BJ (cell line): ENCODE data around the gene GDPD1. TPM values are rescaled to one million over a fixed set of nuclear protein-coding genes. Genes with fewer than 3 reads are reported as not detected.

Source experiments
- CTCF ChIA-PET: fragments of 350-600 bp; formaldehyde crosslinking; extraction: SDS; loops from one replicate; lab custom pipeline; 2021; ENCODE audit warnings: antibody characterized with exemption, inconsistent platforms; lab: Yijun Ruan, JAX
- POLR2A ChIA-PET: fragments of 300-600 bp; sonication (Branson Sonifier 250); formaldehyde crosslinking; extraction: SDS; loops from one replicate; lab custom pipeline; 2021; ENCODE audit warnings: antibody characterized with exemption; lab: Charles Lee
- DNase-seq: peaks from one replicate; pipeline ENCODE4 v3.0.0-alpha.2; 2011; ENCODE audit warnings: low read depth
- H3K27me3 ChIP-seq: 2 replicates; pipeline ENCODE4 v1.6.0; 2011; ENCODE audit warnings: low read length; ENCODE audit not compliant: control insufficient read depth, insufficient read depth
- H3K36me3 ChIP-seq: 2 replicates; pipeline ENCODE4 v1.5.1; 2011; ENCODE audit warnings: low read length; ENCODE audit not compliant: control insufficient read depth, insufficient read depth
- H3K4me3 ChIP-seq: 2 replicates; pipeline ENCODE4 v1.5.1; 2011; ENCODE audit warnings: low read depth, mild to moderate bottlenecking, control low read depth, low read length
- polyA plus RNA-seq: library from polyadenylated mRNA; depleted of rRNA; stranded (reverse); fragments of >200 nt; gene quantifications from 2 replicates; pipeline ENCODE4 v1.2.3, GENCODE V29; 2011
- TF ChIP-seq, protein P1 (sequence below): IDR thresholded peaks from 2 replicates; pipeline ENCODE4 v1.5.1; 2011; ENCODE audit warnings: low read depth, mild to moderate bottlenecking, control low read depth, inconsistent platforms, low read length, moderate library complexity; ENCODE audit not compliant: insufficient read depth

Gene GDPD1
- polyA plus RNA-seq, 1 experiment: 0.86 TPM

DNA sequence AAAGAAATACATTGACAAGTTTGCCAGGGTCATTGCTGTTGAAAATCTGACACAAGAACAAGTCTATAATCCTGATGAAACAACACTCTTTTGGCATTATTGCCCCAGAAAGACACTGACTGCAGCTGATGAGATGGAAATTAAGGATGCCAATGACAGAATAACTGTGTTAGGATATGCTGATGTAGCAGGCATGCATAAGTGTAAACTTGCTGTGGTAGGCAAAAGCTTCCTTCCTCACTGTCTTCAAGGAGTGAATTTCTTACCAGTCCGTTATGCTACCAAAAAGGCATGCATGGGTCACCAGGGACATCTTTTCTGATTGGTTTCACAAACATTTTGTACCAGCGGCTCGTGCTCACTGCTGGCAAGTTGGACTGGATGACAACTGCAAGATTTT is 10.5 kb downstream of the GDPD1 start:
- ChIA-PET POLR2A (no interaction called here), CTCF (interaction anchor here (0.7 to 1.2 kb wide), 2 partner anchors 10 to 22 kb away, joined by 3 read pairs; no protein-coding TSS in a partner anchor)
- H3K4me3 ChIP-seq: no peak overlapping the region
- DNase-seq: no peak
- TF ChIP-seq, protein P1, sequence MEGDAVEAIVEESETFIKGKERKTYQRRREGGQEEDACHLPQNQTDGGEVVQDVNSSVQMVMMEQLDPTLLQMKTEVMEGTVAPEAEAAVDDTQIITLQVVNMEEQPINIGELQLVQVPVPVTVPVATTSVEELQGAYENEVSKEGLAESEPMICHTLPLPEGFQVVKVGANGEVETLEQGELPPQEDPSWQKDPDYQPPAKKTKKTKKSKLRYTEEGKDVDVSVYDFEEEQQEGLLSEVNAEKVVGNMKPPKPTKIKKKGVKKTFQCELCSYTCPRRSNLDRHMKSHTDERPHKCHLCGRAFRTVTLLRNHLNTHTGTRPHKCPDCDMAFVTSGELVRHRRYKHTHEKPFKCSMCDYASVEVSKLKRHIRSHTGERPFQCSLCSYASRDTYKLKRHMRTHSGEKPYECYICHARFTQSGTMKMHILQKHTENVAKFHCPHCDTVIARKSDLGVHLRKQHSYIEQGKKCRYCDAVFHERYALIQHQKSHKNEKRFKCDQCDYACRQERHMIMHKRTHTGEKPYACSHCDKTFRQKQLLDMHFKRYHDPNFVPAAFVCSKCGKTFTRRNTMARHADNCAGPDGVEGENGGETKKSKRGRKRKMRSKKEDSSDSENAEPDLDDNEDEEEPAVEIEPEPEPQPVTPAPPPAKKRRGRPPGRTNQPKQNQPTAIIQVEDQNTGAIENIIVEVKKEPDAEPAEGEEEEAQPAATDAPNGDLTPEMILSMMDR: no peak
- H3K36me3 ChIP-seq: no peaks in the 10 kb centered on the region
- no peaks in the 10 kb centered on the region for H3K27me3 ChIP-seq

DNA sequence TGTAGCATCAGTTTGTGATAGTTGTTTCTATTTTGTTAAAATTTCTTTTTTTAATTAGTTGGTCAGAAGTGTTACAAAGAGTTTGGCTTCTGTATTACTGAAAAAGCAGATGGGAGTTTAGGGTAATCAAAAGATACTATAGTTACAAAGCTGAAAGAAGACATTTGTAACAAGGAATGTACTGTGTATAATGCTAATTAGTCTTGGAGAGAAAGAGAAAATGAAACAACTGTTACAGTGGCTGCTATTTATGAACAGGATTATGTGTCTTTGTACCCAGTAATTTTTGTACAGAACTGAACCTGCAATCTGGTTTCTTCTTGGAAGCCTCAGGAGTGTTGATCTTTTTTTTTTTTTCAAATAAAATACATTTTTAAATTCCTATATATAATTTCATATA is 14.3 kb downstream of the GDPD1 start:
- POLR2A ChIA-PET: no interaction called here
- H3K4me3 ChIP-seq: no peak overlapping the region
- TF ChIP-seq, protein P1: no peak
- H3K27me3 ChIP-seq: no peaks in the 10 kb centered on the region
- CTCF ChIA-PET: no interaction called here
- H3K36me3 ChIP-seq: no peaks in the 10 kb centered on the region
- DNase-seq: no peak

DNA sequence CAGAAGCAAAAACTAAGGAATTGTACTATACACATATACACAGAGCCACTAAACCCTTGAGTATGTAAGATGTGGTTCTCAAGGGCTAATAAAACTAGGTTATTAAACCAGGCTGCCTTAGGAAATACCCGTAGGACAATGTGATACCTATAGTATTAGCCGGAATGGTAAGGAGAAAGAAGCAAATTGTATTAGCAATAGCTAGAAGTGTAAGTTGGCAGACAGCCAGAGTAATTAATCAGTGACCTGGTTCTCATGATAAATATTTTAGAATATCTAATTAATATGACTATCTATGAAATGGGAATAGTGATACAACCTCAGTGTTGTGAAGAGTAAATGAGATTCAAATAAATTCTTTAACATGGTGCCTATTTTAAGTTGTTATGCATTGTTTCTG is 18.6 kb downstream of the GDPD1 start:
- POLR2A ChIA-PET: no interaction called here
- Histone ChIP-seq H3K27me3 (no peaks in the 10 kb centered on the region), H3K36me3 (no peaks in the 10 kb centered on the region), H3K4me3 (no peak overlapping the region)
- CTCF ChIA-PET: no interaction called here
- DNase-seq: no peak
- TF ChIP-seq, protein P1: no peak

DNA sequence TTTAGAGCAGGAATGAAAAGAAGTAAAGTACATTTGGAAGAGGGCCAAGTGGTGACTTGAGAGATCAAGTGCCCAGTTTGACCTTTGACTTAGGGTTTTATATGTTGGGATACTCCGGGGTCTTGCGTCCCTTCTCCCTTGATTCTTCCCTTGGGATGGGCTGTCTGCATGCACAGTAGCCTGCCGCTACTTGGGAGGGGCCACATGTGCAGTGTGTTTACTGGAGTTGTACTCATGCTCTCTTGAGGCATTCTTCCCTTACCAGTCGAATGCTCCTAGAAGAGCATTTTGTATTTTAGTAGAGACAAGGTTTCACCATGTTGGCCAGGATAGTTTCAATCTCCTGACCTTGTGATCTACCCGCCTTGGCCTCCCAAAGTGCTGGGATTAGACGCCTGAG is 23.8 kb downstream of the GDPD1 start:
- POLR2A ChIA-PET: no interaction called here
- no peak for DNase-seq

DNA sequence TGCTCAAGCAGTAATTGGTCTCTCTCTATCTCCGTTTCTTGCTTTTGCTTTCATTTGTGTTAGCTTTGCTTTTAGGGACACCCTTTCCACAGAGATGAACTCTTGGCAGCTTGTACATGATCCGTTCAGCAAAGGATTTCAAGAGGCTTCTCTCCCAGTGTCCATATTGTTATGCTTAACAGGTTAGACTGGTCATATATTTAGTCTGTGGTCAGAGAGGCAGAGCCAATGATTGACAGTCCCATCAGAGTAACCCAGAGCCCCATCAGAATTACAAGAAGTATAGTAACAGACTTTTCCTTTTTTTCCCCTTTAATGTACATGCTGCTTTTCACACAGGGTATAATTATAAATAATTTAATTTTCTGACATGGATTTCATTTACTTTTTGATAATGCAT is 34.4 kb downstream of the GDPD1 start:
- ChIA-PET CTCF (interaction anchor here (0.8 to 1.1 kb wide), 2 partner anchors 13 to 187 kb away, joined by 3 read pairs; no protein-coding TSS in a partner anchor), POLR2A (no interaction called here)
- no peak for DNase-seq
- TF ChIP-seq, protein P1: no peak
- no peaks in the 10 kb centered on the region for H3K36me3 ChIP-seq
- no peaks in the 10 kb centered on the region for H3K27me3 ChIP-seq
- H3K4me3 ChIP-seq: no peak overlapping the region

More for the DNA sequence above, 23.8 kb downstream of the GDPD1 start:
- CTCF ChIA-PET: no interaction called here
- Histone ChIP-seq H3K27me3 (no peaks in the 10 kb centered on the region), H3K36me3 (no peaks in the 10 kb centered on the region), H3K4me3 (no peak overlapping the region)
- TF ChIP-seq, protein P1: no peak
